Stimulated activated CD4-positive, alpha-beta T cell treated with anti-CD3 and anti-CD28 coated beads, Interleukin-15, amount 100 ng/mL, for 24 hours (primary cell): Measurements from ENCODE around the gene CCDC106.

ENCODE experiments used
- DNase-seq: peaks from one replicate; pipeline ENCODE4 v3.0.0-alpha.2; 2020

CCDC106 gene

DNA sequence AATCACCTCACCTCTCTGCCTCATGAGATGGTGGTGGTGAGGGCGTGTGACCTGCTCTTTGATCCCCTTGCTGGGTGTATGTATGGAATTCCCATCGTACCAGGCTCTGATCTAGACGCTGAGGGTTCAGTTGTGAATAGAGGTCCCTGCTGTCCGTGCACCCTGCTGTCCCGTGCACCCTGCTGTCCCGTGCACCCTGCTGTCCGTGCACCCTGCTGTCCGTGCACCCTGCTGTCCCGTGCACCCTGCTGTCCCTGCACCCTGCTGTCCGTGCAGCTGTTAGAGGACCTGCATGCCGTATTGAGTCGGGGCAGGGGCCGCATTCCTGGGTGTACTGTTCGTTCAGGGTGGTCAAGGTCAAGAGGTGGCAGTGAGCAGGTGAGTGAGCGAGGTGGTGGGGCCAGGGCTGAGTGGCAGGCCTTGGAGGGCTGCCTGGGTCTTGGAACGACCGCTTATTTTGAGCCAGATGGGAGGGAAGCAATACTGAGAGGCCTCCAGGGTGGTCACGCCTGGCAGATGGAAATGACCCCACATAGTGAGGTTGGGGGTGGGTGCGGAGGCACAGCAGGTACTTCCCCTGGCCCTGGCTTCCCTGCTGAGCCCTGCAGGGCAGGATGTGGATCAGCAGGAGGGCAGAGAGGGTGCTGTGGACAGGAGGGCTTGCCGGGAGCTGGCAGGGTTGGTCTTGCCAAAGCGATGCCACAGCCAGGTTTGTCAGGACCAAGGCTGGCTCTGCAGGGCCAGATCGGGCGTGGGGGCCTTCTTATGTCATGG lies 22.5 kb downstream of the CCDC106 start:
- DNase-seq, result no peak

DNA sequence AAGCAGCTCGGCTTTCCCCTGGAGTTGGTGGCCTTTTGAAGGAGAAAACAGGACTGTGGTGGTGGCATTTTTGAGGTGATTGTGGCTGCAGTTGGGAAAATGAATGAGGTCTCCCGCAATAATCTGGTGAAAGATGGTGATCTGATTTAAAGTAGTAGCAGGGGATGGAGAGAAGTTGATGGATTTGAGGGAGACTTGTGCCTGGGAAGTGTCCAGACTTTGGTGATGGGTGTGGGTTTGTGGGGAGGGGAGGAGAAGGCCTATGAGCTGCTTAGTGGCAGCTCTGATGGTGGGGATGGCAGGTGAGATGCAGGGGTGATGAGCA lies 23.0 kb downstream of the CCDC106 start:
- DNase-seq, result no peak

DNA sequence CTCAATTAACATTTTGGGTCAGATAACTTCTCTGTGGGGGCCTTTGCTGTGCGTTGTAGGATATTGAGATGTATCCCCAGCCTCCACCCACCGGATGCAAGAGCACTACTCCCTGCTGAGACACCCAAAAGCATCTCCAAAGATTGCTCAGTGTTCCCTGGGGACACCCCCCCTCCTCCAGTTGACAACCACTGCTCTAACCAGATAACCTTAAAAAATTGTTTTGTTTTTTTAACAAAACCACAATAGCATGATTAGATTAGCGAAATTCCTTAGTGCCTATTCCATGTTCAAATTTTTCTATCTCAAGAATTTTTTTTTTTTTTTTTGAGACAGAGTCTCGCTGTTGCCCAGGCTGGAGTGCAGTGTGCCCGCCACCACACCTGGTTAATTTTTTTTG lies 24.4 kb downstream of the CCDC106 start:
- no peak for DNase-seq

DNA sequence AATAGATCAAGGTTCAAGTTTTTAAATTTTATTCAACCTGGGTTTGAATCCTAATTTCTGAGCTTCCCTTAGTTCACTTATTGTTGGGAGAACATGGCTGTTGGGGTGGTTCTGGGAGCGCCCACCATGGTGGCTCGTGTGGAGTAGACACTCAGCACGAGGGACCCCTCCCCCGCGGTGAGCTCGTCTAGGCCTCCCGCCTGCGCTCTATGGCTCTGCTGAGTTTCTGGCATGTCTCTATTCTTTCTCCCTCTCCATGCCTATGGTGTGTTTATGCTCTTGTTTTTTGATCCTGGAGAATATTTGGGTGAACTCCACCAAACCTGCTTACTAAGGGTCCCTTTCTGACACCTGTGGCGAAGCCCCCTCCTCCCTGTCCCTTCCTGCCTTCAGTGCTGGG lies 25.5 kb downstream of the CCDC106 start:
- DNase-seq, result no peak

DNA sequence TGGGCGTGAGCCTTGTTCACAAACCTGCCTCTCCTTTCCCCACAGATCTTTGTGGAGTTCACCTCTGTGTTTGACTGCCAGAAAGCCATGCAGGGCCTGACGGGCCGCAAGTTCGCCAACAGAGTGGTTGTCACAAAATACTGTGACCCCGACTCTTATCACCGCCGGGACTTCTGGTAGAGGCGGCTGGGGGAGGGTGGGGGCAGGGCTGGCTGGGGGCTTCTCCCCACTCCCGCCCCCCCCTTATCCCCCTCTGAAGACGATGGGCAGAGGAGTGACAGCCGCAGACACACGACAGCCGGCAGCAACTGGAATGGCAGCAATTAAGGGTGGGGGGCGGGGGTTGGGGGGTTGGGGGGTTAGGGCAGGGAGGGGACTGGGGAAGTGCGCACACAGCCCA lies 25.9 kb downstream of the CCDC106 start:
- no peak for DNase-seq

DNA sequence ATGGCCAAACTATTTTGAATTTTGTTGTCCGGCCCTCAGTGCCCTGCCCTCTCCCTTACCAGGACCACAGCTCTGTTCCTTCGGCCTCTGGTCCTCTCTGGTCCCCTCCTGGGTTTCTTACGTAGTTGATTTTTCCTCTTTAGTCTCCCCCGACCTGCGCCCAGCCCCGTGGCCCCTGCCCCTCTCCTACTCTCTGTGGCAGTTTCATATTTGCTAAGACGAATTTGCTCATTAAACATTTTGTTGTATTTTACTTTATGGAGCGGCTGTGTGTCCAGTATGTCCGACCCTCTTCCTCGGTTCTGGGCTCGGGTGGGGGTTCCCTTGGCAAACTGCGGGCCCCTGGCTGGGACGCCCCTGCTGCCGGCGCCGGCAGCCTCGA lies 26.4 kb downstream of the CCDC106 start:
- DNase-seq, result no peak

DNA sequence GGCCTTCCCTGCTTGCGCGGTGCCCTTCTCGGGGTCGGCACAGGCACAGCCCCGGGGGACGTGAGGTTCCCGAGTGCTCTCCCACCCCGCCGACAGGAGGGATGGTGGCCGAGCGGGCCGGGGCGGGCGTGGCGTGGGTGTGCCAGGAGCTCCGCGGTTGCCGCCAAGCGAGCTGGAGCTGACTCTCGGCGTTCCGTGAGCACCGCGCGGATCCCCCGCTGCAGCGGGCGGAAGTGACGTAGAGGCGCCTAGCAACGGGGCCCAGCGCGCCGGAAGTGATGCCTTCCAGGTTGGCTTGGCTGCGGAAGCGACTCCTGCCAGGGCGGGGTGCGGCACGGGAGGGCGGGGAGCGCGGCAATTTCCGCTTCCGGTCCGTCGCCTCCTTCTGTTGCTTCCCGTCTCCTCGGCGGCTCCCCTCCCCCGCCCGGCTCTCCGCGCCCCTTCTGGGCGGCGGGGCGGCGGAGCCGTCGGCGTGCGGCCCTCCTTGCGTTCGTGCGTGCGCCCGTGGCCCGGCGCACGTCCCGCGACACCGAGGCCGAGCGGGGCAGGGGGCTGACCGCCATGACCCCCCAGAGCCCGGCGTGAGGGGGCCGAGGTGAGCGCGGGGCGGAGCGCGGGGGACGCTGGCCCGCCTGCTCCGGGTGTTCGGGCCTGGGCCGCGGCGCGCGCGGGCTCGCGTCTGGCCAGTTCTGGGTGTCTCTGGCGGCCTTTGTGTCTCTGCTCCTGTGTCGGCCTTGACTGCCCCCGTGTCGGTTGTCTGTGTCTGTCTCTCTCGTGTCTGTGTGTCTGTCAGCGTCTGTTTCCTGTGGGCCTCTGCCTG lies 27.0 kb downstream of the CCDC106 start, which contains the start of gene EPN1:
Gene EPN1, plus strand, starts transcription at position 386 of the 820 bp plus-strand sequence. CDS start 3,402 bp downstream, outside the sequence.
- DNase-seq, result peak; percentile 98

DNA sequence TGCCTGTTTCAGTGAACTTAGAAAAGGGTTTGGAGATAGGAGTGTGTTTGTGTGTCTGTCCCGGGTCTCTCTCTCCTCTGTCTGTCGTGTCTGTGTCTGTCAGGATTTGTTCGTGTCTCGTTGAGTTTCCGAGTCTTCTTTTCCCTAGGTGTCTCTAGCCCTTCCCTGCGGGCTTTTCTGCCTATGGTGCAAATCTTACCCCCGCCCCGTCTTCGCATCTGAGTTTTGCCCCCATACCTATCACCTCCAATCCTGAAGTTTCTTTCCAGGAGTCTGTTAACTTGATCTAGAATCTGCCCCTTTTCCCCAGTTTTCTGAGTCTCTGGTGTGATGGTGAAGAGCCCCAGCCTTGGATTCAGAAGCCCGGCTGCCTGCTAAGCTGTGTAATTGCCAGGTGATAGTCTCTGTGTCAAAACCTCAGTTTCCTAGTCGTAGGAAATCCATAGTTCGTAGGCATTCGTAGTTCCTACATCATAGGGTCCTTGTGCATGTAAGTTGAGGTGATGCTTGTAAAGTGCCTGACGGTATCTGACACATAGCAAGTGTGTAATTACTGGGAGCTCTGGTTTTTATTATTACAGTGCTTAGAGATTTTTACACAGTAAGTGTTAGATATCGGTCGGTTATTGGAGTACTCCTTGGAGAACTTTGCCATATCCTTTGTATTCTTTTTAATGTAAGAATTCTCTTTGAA lies 27.8 kb downstream of the CCDC106 start:
- DNase-seq, result no peak

DNA sequence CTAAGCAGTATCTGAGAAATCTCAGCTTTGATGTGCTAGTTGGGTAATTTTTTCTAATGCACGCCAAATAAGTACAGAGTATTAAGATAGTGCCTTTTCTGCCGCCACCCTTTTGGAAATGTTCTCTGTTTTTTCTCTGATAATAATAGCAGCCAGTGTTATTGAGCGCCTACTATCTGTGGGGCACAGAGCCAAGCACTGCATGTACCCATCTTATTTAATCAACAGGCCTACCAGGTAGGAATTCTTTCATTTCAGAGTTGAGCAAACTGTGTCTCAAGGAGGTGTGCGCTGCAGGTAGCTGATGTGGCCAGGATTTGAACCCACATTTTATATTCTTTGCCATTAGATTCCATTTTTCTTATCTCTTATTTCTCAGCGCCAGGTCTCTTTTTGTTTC lies 28.4 kb downstream of the CCDC106 start:
- no peak for DNase-seq

DNA sequence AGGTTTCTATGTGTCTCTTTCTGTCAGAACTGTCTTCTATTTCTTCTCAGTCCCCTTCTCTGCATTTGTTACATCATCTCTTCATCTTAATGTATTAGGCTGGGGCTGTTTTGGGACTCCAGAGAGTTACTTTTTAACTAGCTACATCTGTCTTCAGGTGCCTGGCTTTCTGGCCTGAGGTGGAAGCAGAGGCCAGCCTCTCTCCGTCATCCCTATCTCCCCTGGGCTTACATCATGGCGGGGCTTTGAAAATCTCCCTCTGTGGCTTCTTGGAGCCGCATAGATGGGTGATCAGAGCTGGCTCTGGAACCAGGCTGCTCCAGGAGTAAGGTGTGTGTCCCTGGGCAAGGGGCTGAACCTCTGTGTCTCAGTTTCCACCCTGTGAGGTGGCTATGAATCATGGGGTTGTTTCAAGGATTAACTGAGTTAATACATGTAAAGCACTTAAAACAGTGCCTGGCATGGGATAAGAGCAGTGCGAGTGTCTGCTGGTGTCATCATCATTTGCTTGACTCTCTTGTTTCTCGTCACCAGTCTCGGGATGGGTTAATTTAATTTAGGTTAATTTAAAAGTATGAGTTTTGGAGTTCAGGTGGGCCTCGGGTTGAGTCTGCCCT lies 29.0 kb downstream of the CCDC106 start:
- DNase-seq, result no peak

DNA sequence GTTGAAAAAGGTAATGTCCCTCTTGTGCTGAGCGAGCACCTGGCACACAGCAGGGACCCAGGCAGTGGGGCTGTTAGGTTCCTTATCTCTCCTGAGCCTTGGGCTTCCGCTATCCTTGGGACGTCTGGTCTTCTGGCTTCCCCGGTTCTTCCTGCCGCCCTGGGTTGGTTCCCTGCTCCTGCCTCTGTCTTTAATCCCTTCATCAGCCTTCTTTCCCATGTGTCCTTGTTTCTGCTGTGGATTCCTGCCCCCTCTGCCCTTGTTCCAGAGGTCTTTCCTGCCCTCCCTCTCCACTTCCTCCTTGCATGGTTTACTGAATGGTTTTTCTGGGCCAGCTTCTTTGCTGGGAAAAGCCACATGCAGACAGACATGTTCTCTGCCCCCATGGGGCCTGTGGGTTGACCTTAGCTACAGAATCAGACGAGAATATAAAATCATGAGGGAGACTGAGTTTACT lies 29.6 kb downstream of the CCDC106 start:
- no peak for DNase-seq

DNA sequence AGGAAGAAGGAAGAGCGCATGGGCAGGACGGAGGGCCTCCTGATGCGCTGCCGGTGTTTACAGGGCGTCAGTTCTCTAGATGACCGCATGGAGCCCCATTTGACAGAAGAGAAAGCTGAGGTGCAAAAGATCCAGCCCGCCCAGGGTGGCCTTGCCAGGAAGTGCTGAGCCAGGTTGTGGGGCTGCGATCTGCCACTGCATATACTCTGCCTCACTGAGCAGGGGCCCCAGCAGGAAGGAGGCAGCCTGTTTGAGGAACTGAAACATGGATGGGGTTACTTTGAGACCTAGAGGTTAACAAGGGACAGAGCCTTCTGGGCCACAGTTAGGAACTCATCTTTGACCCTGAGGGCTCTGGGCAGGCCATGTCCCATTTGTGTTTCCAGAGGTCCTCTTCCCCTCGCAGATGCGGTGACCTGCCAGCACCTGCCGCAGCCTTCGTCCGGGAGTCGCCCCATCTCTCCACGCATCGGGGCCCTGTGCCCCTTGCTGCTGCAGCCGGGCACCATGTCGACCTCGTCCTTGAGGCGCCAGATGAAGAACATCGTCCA lies 30.2 kb downstream of the CCDC106 start:
- no peak for DNase-seq

DNA sequence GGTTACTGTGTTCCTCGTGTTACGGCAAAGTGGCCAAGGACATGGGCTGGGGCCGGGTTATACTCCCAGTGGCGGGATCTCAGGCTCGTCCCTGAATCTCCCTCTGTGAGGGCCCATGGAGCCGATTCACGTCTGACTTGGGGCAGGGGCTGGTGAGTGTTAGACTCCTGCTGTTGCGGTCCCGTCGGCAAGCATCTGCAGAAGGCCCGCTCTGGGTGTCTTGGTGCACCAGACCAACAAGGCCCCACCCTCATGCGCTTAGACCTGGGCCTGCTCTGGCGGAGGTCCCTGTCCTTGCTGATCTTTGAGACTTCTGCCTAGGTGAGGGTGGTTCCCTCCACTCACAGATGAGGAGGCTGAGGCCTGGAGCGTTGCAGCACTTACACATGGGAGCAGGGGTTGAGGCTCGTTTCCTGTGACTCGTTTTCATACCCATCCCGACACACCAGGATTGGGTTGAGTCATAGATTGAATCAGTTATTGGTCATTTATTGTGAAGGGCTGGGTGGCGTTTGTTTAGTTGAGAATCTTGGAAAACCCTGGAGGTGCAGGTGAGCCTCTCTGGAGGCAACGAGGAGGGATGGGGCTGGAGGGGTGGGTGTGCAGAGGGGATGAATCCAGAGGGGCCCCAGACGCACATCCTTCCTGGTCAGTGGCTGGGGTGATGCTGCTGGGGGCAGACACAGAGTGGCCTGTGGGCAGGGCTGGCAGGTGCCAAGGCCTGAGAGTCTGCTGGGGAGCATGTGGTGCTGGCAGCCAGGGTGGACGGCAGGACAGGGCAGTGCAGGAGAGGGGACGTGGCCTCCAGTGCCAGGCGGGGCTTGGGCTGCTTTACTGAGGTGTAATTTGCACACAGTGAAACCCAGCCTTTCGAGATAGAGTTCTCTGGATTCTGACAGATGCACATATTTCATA lies 31.6 kb downstream of the CCDC106 start:
- peak; percentile 42 for DNase-seq

DNA sequence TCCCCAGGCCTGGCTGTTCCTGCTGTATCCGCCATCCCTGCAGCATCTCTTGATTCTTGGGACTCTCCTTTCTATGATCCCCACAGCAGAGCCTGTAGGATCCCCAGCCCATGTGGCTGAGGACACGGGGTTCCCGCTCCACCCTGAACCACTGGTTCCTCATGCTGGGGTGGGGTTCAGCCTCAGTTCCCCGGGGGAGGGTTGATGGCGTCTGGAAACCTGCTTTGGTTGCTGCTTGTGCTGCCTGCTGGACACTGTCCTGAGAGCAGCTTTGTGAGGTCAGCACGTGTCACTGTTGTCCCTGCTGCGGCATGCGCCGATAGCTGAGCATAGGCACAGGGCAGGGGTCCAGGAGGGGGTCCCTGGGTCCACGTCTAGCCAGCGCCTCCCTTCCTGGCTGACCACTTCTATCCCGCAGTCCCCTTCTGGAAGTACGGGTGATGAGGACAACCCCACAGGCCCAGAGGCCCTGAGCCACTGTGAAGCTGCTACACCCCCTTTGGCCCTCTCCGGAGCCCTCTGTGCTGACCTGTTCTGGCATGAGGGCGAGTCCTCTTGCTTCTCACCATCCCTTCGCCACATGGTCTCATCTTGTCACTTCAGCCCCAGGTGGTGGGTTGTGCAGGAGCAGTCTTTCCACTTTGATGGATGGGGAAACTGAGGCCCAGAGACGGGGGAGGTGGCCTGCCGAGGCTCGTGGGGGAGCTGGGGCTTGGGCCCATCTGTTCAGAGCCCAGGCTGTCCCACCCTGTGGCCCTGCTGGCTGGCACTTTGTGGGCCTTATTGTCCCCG lies 32.5 kb downstream of the CCDC106 start:
- no peak for DNase-seq

DNA sequence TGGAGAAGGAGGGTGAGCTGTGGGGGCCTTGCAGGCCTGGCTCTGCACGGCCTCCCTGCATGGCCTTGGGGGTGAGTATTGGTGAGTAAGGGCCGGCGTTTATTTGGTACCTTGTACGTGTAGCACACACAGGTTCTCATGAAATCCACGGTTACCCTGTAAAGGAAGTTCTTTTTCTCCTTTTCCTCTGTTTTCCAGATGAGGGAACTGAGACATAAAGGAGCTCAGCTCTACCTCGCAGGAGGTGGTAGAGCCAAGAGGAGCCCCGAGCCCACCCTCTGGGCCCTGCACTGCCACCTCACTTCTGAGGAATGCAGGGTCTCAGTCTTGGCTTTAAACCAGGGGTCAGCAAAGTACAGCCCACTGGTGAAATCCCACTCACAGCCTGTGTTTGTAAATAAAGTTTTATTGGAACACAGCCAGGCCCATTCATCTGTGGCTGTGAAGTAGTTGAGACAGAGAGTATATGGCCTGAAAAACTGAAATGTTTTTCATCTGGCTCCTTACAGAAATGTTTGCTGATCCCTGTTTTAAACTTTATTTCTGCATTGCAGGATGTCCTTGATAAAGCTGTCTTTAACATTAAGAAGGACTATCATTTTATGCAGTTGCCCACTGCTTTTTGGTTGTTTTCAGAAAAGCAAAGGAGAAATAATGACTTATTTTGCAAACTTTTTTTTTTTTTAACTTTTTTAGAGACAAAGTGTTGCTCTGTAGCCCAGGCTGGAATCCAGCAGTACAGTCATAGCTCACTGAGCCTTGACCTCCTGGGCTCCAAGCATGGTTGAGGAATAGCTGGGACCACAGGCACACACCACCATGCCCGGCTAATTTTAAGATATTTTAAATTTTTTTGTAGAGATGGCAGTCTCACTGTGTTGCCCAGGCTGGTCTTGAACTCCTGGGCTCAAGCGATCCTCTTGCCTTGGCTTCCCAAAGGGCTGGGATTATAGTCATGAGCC lies 33.4 kb downstream of the CCDC106 start:
- DNase-seq, result no peak

DNA sequence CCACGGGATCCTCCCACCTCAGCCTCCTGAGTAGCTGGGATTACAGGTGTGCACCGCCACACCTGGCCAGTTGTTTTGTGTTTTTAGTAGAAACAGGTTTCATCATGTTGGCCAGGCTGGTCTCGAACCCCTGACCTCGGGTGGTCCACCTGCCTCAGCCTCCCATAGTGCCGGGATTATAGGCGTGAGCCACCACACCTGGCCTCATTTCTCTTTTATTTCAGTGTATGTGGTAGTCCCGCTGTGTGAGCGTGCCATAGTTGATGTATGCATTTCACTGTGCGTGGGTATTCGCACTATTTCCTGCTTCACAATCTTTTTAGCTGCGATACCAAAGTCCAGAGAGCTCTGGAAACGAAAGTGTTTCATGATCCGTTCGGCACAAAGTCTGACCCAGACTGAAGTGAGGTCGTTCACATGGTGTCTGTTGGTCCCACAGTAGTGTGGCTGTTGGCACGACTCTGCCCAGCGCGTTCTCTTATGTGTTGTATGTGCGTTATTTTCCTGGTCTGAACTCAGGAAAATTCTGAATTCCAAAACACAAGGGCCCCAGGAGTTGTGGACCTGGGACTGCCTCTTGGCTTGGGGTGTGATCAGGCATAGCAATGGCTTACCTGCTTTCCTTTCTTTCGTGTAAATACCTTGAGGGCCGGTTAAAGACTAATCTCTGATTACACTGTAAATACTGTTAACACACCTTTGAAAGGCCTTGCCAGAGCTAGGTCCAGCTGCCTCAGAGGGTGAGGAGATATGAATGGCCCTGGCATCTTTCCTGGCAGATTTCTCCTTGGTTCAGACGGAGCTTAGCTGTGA lies 35.6 kb downstream of the CCDC106 start:
- no peak for DNase-seq

DNA sequence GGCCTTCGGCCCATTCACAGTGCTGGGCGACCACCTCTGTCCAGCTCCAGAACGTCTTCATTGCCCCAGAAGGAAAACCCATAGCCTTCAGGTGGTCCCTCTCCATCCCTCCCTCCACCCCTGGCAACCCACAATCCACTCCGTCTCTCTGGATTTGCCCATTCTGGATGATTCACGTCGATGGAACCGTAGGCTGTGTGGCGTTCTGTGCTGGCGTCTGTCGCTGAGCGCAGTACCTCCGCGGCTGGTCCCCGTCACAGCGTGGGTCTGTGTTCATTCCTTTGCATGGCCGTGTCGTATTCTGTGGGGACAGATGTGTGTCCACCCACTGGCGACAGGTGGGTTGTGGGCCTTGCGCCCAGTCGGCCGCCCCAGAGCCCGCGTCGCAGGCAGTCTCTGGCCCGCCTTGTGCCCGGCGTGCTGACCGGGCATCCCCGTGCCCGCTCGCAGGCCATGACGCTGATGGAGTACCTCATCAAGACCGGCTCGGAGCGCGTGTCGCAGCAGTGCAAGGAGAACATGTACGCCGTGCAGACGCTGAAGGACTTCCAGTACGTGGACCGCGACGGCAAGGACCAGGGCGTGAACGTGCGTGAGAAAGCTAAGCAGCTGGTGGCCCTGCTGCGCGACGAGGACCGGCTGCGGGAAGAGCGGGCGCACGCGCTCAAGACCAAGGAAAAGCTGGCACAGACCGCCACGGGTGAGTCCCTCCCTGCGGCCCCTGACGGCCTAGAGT lies 37.1 kb downstream of the CCDC106 start:
- DNase-seq, result no peak

DNA sequence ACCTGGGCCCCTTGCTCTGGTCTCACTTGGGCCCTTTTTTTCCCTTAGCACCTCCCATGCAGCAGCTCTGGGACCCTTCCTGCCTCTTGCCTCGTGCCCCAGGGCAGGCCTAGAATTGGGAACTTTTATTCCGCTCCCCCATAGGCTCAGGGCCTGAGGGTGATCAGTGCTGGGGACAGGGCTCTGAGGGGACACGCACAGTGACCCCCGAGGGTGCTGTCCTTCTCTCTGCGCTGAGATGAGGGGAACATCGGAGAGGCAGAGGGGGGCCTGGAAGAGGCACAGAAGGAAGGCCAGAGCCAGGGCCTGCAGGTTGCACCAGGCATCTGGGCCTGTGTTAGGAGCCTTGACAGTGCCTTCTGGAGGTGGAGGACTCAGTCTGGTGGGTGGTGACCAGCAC lies 37.8 kb downstream of the CCDC106 start:
- no peak for DNase-seq
